Ishikawa (cell line): ENCODE data around the gene TMEM178B.

Experiments used
- CEBPB ChIP-seq: IDR thresholded peaks from 2 replicates; pipeline ENCODE4 v1.6.1; 2012
- CREB1 ChIP-seq: IDR thresholded peaks from 2 replicates; pipeline ENCODE4 v1.6.1; 2012; ENCODE audit warnings: low read depth
- EP300 ChIP-seq: IDR thresholded peaks from 2 replicates; pipeline ENCODE4 v1.6.1; 2012; ENCODE audit warnings: borderline replicate concordance
- NFIC ChIP-seq: IDR thresholded peaks from 2 replicates; pipeline ENCODE4 v1.6.1; 2012
- RAD21 ChIP-seq: IDR thresholded peaks from 2 replicates; pipeline ENCODE4 v1.6.1; 2012; ENCODE audit warnings: low read depth
- TAF1 ChIP-seq: IDR thresholded peaks from 2 replicates; pipeline ENCODE4 v1.6.1; 2012; ENCODE audit warnings: low read depth, mild to moderate bottlenecking
- TCF12 ChIP-seq: IDR thresholded peaks from 2 replicates; pipeline ENCODE4 v1.6.1; 2012; ENCODE audit warnings: low read depth
- TEAD4 ChIP-seq: IDR thresholded peaks from 2 replicates; pipeline ENCODE4 v1.6.1; 2012
- YY1 ChIP-seq: IDR thresholded peaks from 2 replicates; pipeline ENCODE4 v1.6.1; 2012; ENCODE audit warnings: low read depth
- TF ChIP-seq, protein P1 (sequence below): IDR thresholded peaks from 2 replicates; pipeline ENCODE4 v1.6.1; 2012
- TF ChIP-seq, protein P2 (sequence below): IDR thresholded peaks from 2 replicates; pipeline ENCODE4 v1.6.1; 2012; ENCODE audit warnings: low read depth, mild to moderate bottlenecking

DNA sequence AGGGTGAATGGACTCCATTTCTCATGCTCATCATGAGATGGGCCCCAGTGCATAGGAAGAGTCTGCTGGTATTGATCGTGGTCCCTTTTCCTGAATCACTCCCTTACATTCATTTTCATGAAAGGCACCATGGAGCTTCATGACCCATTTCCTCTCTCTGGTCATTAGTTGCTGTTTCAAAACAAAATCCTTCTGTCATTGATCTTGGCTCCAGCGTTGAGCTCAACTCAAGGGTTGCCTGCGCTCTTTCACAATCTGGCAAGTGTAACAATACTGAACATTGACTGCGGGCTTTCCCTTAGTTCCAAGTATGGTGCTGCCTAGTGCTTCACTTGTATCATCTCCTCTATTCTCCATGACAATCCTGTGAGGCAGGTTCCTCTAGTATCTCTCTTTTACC lies 197.6 kb downstream of the TMEM178B start:
- TF ChIP-seq NFIC (no peak), EP300 (no peak), YY1 (no peak), RAD21 (no peak), TAF1 (no peak), CREB1 (no peak), TEAD4 (no peak), CEBPB (no peak), TCF12 (no peak)
- TF ChIP-seq, protein P1, sequence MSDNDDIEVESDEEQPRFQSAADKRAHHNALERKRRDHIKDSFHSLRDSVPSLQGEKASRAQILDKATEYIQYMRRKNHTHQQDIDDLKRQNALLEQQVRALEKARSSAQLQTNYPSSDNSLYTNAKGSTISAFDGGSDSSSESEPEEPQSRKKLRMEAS, result no peak
- TF ChIP-seq, protein P2, sequence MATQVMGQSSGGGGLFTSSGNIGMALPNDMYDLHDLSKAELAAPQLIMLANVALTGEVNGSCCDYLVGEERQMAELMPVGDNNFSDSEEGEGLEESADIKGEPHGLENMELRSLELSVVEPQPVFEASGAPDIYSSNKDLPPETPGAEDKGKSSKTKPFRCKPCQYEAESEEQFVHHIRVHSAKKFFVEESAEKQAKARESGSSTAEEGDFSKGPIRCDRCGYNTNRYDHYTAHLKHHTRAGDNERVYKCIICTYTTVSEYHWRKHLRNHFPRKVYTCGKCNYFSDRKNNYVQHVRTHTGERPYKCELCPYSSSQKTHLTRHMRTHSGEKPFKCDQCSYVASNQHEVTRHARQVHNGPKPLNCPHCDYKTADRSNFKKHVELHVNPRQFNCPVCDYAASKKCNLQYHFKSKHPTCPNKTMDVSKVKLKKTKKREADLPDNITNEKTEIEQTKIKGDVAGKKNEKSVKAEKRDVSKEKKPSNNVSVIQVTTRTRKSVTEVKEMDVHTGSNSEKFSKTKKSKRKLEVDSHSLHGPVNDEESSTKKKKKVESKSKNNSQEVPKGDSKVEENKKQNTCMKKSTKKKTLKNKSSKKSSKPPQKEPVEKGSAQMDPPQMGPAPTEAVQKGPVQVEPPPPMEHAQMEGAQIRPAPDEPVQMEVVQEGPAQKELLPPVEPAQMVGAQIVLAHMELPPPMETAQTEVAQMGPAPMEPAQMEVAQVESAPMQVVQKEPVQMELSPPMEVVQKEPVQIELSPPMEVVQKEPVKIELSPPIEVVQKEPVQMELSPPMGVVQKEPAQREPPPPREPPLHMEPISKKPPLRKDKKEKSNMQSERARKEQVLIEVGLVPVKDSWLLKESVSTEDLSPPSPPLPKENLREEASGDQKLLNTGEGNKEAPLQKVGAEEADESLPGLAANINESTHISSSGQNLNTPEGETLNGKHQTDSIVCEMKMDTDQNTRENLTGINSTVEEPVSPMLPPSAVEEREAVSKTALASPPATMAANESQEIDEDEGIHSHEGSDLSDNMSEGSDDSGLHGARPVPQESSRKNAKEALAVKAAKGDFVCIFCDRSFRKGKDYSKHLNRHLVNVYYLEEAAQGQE, result no peak
